ENCODE data around the gene EIF6. TPM values are rescaled to one million over a fixed set of nuclear protein-coding genes. Genes with fewer than 3 reads are reported as not detected.
"Not testable (repeated sequence)": the region's sequence is repeated elsewhere in the genome, so short reads cannot be mapped to it uniquely, and the experiment has no call there.

EIF6 gene
- total and polyA plus RNA-seq, 9 of the 15 experiments (the other 6 are each of a cell fraction or from before 2014, with no cell fraction given) = 165 to 832 (median 229) TPM

DNA sequence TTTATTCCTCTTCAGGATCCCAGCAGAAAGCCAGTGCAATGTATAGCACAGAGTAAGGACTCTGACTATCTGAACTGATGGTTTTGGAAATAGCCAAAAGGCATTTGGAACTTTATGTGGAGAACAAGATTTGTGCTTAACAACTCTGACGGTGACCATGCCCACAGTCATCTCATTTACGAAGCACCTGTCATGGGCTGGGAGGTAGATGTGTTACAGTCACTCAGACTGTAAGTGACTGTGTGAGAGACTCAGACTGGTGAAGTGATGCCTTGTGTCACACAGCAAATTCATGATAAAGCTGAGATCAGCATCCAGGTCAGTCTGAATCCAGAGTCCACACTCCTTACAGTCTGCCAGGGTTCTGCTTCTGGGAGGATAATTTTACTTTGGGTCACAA, 31.5 kb upstream of the EIF6 start:
- CTCF ChIA-PET (ENCODE audit: low intra/inter-chr PET ratio) = no interaction called here
- H3K9ac ChIP-seq (ENCODE audit: insufficient read depth in 1 of 2, low read depth in 2 of 2, low read length in 2 of 2) = no peak overlapping the region
- no peaks in the 10 kb centered on the region for H3K79me2 ChIP-seq (ENCODE audit: control insufficient read depth, insufficient read depth, low read length)
- no peaks in the 10 kb centered on the region for H3K9me1 ChIP-seq (ENCODE audit: control insufficient read depth, insufficient read depth, low read length)
- H3K36me3 ChIP-seq (ENCODE audit: control insufficient read depth, insufficient read depth, low read length) = peaks cover 7% of the 10 kb centered on the region
- BruUV-seq (replicated peaks) = no TSS peak
- POLR2A ChIA-PET = no interaction called here
- ATAC-seq (no peak), FAIRE-seq (no peak), DNase-seq (ENCODE audit: extremely low read depth in 1 of 4, low spot score in 3 of 4) (no peak)
- no peak overlapping the region for H2AFZ ChIP-seq (ENCODE audit: low read depth, low read length)
- H3K4me1 ChIP-seq (replicated peaks in 1 of 2; ENCODE audit: control insufficient read depth in 2 of 2, insufficient read depth in 2 of 2, low read length in 2 of 2) = peaks cover 4 to 20% of the 10 kb centered on the region in 2 experiments; a peak in 4 of 5 replicates
- intact Hi-C loops (cut with micrococcal nuclease) (no loop called here), in situ Hi-C loops (cut with MboI) (loop anchor here (25.0 kb wide), 1 partner anchor 121 kb away; the partner anchor contains the start of gene GDF5)
- H3K27ac ChIP-seq (ENCODE audit: extremely low read depth, low read depth, low read length) = no peak overlapping the region
- WGBS (ENCODE audit: insufficient coverage, low coverage, missing lambda C conversion rate) = 85% methylated on average over 2 of the region's 2 CpGs
- H3K27me3 ChIP-seq (ENCODE audit: control insufficient read depth in 2 of 2, insufficient read depth in 2 of 2, low read length in 2 of 2) = no peaks in the 10 kb centered on the region
- no peak overlapping the region for H3K4me3 ChIP-seq
- no peaks in the 10 kb centered on the region for H3K9me3 ChIP-seq (replicated peaks; ENCODE audit: control insufficient read depth, insufficient read depth, low read depth, low read length)
- TF ChIP-seq, protein P1, sequence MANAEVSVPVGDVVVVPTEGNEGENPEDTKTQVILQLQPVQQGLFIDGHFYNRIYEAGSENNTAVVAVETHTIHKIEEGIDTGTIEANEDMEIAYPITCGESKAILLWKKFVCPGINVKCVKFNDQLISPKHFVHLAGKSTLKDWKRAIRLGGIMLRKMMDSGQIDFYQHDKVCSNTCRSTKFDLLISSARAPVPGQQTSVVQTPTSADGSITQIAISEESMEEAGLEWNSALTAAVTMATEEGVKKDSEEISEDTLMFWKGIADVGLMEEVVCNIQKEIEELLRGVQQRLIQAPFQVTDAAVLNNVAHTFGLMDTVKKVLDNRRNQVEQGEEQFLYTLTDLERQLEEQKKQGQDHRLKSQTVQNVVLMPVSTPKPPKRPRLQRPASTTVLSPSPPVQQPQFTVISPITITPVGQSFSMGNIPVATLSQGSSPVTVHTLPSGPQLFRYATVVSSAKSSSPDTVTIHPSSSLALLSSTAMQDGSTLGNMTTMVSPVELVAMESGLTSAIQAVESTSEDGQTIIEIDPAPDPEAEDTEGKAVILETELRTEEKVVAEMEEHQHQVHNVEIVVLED (CRISPR knock-in tag; IDR thresholded peaks at IDR 0.05) = no peak
- no peak for TF ChIP-seq ZNF282 (CRISPR knock-in tag; IDR thresholded peaks at IDR 0.05)
- H4K20me1 ChIP-seq (replicated peaks; ENCODE audit: control insufficient read depth, insufficient read depth, low read length) = no peaks in the 10 kb centered on the region
- no peak overlapping the region for H3K4me2 ChIP-seq (ENCODE audit: insufficient read depth, low read length)

DNA sequence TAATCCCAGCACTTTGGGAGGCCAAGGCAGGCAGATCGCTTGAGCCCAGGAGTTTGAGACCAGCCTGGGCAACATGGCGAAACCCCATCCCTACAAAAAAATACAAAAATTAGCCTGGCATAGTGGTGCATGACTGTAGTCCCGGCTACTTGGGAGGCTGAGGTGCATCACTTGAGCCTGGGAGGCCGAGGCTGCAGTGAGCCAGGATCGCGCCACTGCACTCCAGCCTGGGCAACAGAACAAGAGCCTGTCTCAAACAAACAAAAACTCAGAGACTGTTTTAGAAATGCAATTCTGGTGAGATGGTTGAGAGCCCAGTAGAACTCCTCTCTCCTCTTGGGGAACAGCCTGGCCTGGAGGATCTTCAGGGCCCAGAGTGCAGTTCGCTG, 31.1 kb upstream of the EIF6 start:
- POLR2A ChIA-PET = interaction anchor here (1.4 kb wide), 1 partner anchor 14 kb away, joined by 4 read pairs; no protein-coding TSS in a partner anchor
- DNase-seq (ENCODE audit: extremely low read depth in 1 of 4, low spot score in 3 of 4); FAIRE-seq; CTCF ChIA-PET (ENCODE audit: low intra/inter-chr PET ratio); H3K27ac ChIP-seq (ENCODE audit: extremely low read depth, low read depth, low read length); H2AFZ ChIP-seq (ENCODE audit: low read depth, low read length); intact Hi-C loops (cut with micrococcal nuclease); H3K4me3 ChIP-seq; H4K20me1 ChIP-seq (replicated peaks; ENCODE audit: control insufficient read depth, insufficient read depth, low read length); H3K9ac ChIP-seq (ENCODE audit: insufficient read depth in 1 of 2, low read depth in 2 of 2, low read length in 2 of 2); H3K79me2 ChIP-seq (ENCODE audit: control insufficient read depth, insufficient read depth, low read length); BruUV-seq (replicated peaks); H3K9me1 ChIP-seq (ENCODE audit: control insufficient read depth, insufficient read depth, low read length); H3K4me2 ChIP-seq (ENCODE audit: insufficient read depth, low read length); H3K27me3 ChIP-seq (ENCODE audit: control insufficient read depth in 2 of 2, insufficient read depth in 2 of 2, low read length in 2 of 2); H3K9me3 ChIP-seq (replicated peaks; ENCODE audit: control insufficient read depth, insufficient read depth, low read depth, low read length); H3K36me3 ChIP-seq (ENCODE audit: control insufficient read depth, insufficient read depth, low read length); ATAC-seq: not testable (repeated sequence)
- peaks cover 4 to 21% of the 10 kb centered on the region in 2 experiments; a peak in 4 of 5 replicates for H3K4me1 ChIP-seq (replicated peaks in 1 of 2; ENCODE audit: control insufficient read depth in 2 of 2, insufficient read depth in 2 of 2, low read length in 2 of 2)
- WGBS (ENCODE audit: insufficient coverage, low coverage, missing lambda C conversion rate) = 75% methylated on average over 6 of the region's 7 CpGs
- in situ Hi-C loops (cut with MboI) = loop anchor here (25.0 kb wide), 1 partner anchor 122 kb away; the partner anchor contains the start of gene GDF5

Measured in K562 (cell line).